Gastroesophageal sphincter (tissue), 3 donors: ENCODE measurements around the gene HRH1.

Experiments
- EP300 ChIP-seq: sonication (generic); formaldehyde crosslinking; IDR thresholded peaks from one replicate; pipeline ENCODE4 v1.6.1; 2017; ENCODE audit warnings: antibody characterized with exemption, mild to moderate bottlenecking
- POLR2A ChIP-seq, 2 donors: fragments of 450-650 bp; IDR thresholded peaks; one replicate each; pipeline ENCODE4 v1.6.1; 2017; ENCODE audit warnings: antibody characterized with exemption in 2 of 2, mild to moderate bottlenecking in 2 of 2, moderate library complexity in 1 of 2
- TF ChIP-seq, protein P1 (sequence below), 4 experiments: fragments of 200-600 bp in 2 of 4; fragments of 450-650 bp in 2 of 4; sonication (generic) in 1 of 4; IDR thresholded peaks; one replicate each; pipeline ENCODE4 v1.5.1; 2017 to 2019; ENCODE audit warnings: antibody characterized with exemption in 4 of 4, mild to moderate bottlenecking in 2 of 4, moderate library complexity in 2 of 4

DNA sequence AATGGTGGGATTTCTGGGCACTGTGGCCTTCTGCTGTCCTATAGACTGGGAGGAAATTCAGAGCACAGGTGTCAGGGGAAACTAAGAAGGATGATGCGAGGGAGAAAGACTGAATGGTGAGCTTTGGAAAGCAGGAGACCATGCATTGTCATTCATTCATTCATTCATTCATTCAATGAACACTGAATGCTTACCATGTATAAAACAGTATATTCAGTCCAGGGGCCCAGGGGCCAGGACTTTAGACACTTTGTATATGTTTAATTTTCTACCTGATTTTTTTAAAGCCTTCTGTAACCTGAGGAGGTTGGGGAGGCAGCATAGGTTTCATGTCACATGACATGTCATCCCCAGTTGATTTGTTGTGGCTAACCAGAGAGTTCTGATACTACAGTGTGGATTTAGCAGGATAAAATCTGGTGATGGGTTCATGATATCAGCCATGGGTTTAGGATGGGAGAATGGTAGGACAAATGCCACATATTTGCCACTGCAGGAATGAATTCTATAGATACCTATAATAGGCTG is 60.2 kb downstream of the HRH1 start:
- TF ChIP-seq, protein P1, sequence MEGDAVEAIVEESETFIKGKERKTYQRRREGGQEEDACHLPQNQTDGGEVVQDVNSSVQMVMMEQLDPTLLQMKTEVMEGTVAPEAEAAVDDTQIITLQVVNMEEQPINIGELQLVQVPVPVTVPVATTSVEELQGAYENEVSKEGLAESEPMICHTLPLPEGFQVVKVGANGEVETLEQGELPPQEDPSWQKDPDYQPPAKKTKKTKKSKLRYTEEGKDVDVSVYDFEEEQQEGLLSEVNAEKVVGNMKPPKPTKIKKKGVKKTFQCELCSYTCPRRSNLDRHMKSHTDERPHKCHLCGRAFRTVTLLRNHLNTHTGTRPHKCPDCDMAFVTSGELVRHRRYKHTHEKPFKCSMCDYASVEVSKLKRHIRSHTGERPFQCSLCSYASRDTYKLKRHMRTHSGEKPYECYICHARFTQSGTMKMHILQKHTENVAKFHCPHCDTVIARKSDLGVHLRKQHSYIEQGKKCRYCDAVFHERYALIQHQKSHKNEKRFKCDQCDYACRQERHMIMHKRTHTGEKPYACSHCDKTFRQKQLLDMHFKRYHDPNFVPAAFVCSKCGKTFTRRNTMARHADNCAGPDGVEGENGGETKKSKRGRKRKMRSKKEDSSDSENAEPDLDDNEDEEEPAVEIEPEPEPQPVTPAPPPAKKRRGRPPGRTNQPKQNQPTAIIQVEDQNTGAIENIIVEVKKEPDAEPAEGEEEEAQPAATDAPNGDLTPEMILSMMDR (IDR thresholded peaks at IDR 0.05): no peak
- no peak for TF ChIP-seq POLR2A (IDR thresholded peaks at IDR 0.05)
- TF ChIP-seq EP300: no peak
